ENCODE results near the gene ZBTB40.

ZBTB40 gene

DNA sequence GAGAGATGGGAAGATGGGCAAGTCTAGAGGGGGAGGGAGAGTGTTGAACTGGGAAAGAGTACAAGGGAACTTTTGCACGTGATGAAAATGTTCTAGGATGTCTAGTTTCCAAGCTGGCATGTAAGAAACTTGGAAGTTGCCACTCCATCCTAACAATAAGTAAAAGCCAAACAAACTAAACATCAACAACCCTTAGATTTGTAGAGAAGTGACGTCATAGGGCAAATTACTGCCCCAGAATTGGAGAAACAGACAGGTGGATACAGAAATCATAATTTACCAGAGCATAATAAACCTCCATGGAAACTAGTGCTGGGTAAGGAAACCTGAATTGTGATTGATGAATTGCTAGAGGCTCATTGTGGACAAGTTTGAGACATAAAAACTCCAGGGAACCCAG, 14.7 kb upstream of the ZBTB40 start:
- no peak for DNase-seq

- DNase-seq: no peak
Measured at GRCh38 chr1:22437573-22437972, 14.1 kb upstream of the ZBTB40 start.

GRCh38 chr1:22440582-22440981, 11.1 kb upstream of the ZBTB40 start:
- no peak for DNase-seq

DNA sequence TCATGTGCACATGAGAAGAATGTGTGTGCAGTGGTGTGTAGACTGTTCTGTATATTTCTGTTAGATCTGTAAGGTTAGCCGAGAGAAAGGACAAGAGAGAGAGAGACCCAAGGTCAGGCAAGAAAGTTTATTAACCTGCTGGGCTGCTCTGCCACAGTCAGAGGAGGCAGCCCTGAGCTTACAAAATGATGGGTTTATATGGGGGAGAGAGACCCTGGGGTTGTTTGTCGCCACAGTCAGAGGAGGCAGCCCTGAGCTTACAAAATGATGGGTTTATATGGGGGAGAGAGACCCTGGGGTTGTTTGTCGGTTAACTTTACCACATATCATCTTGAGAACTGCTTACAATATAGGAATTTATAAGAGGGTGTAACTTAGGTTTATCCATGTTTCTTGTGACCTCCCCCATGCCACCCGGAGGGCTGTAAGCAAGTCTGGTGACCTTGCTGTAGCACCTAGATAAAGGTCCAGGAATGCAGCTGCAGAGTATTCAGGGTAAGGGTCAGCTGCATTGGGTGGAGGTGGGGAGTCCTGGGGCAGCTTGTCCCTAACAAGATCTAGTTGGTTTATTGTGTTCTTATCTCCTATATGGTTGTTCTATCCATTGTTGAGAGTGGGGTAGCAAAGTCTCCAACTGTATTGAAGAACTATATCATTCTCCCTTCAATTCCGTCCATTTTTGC, 9.3 kb upstream of the ZBTB40 start:
- no peak for DNase-seq

- no peak for DNase-seq
Measured at GRCh38 chr1:22443332-22443731, 8.3 kb upstream of the ZBTB40 start.

DNA sequence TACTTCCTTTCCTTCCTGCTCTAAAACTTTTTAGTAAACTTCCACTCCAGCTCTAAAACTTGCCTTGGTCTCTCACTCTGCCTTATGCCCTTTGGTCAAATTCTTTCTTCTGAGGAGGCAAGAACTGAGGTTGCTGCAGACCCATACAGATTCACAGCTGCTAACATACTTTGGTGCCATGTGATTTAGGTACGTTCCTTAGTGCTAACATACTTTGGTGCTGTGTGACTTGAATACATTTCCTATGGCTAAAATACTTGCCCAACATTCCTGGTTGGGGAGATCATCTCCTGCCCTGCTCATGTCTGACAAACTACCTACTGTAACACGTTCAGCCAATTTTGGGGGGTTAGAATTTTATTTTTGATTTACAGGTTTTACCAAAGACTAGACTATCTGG, 6.8 kb upstream of the ZBTB40 start:
- DNase-seq: no peak

- no peak for DNase-seq
Measured at GRCh38 chr1:22447621-22448111, 4.0 kb upstream of the ZBTB40 start.

GRCh38 chr1:22449636-22450035, 2.0 kb upstream of the ZBTB40 start:
- no peak for DNase-seq

DNA sequence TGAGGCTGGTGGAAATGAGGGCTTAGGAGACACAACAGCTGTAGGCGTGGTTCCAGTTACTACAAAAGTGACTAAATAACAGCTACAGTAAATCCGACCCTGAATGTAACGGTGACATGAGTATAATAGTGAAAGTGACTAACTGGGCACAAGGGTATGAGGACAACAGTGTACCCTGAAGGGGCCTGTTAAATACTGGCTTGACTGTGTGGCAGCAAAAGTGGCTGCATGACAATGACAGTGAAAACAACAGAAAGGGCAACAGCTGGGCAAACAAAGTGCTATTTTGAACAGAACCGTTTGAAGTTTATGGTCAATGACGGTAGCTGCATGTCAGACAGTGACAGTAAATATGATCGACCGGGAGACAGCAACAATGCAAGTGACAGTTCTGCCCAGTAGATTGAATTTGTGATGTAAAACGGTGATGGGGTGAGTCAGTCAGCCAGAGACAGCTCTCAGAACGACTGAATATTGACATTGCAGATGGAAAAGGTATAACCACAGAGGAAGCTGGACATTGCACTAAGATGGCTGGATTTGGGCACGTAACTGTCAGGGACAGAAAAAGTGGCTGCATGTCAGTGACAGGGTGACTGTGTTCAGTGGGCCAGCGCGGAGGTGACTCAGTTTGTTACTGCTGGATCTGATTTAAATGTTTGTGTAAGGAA, 1.2 kb upstream of the ZBTB40 start:
- no peak for DNase-seq

GRCh38 chr1:22452481-22452957, 868 bp downstream of the ZBTB40 start:
- DNase-seq: no peak

DNA sequence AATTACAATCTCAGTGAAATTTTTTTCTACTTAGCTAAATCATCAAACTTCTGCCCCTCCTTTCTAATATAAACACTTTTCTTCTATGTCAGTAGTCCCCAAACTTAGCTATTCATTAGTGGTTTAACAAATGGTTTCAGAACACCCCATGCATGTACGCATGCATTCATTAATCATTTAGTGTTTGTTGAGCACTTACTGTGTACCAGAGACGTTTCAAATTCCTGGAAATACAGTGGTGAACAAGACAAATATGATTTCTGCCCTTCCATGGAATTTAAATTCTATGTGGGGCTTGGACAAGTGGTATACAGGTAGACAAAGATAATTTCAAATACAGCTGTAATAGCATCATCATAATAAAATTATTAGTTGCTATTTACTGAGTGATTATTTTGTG, 1.5 kb downstream of the ZBTB40 start:
- no peak for DNase-seq

DNA sequence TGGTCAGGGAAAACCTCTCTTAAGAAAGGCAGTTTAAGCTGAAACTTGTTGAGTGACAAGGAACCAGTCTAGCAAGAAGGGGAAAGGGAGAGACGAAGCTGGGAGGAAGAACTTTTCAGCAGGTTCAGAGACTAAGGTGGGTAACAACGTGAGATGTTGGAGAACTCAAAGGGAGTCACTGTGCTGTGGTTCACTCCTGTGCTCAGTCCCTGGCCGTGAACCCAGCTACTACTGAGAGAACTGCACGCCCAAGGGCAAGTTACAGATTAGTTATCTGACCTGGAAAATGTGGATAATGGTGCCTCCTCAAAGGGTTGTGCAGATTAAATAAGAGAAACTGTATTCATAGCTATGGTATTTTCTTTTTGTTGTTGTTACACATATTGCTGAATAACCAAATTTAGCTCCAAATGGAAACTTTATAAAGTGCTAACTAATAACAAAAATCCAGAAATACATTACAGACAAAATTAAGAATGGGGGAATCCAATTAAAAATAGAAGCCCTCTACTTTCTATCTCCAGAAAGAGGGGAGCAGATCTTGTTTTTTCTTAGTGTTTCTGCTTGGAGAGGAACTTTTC, 2.9 kb downstream of the ZBTB40 start:
- DNase-seq: no peak

- DNase-seq: peak; percentile 8
Measured at GRCh38 chr1:22457345-22457744, 5.7 kb downstream of the ZBTB40 start.

DNA sequence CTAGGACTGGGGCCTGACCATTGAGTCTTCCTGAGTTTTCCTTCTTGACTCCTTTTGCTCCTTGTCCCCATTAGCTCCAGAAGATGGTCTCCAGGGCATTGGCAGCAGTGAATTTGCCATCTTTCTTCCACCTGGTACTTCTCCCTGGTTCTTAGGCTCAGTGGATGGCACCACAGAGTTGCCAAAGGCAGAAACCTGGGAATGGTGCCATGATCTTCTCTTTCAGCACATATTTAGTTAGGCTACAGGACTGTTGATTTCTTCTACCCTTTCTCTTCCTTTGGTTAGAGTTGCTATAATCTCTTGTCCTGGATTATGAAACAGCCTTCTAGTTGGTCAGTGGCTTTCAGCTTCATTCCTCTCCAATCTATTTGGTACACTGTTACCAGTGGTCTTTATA, 6.2 kb downstream of the ZBTB40 start:
- DNase-seq: no peak

DNA sequence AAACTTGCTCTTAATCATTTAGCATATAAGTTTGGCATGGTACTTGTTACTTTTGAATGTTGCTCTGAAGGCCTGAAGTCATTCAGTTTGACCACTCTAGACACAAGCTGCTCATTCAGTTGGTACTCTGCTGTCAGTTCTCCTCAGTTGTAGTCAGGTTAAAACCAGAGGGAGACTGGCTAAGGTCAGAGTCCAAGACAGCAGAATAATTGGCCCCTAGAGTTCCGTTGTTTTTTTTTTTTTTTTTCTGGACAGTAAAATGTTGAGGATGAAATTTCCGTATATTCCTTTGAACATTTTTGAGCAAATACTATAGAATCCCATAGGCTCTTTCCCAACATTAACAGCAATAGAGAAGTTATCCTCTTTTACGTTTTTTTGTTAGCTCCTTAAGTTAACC, 9.4 kb downstream of the ZBTB40 start:
- no peak for DNase-seq

- no peak for DNase-seq
Measured at GRCh38 chr1:22461678-22462527, 10.3 kb downstream of the ZBTB40 start.

DNA sequence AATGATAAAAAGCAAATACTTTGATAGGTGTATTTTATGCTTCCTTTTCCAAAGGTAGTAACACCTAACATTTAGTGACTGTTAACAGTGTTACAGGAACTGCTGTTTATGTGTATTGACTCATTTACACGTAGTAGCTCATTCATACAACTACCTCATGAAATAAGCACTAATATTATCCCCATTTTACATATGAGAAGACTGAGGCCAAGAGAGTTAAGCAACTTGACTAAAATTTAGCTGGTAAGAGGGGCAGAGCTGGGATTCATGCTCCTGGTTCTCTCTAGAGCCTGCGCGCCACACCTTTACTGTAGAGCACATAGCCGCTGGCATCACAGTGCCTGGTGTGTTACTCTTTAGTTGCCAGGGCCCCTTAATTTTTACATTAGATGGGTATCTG, 11.3 kb downstream of the ZBTB40 start:
- DNase-seq: no peak

DNA sequence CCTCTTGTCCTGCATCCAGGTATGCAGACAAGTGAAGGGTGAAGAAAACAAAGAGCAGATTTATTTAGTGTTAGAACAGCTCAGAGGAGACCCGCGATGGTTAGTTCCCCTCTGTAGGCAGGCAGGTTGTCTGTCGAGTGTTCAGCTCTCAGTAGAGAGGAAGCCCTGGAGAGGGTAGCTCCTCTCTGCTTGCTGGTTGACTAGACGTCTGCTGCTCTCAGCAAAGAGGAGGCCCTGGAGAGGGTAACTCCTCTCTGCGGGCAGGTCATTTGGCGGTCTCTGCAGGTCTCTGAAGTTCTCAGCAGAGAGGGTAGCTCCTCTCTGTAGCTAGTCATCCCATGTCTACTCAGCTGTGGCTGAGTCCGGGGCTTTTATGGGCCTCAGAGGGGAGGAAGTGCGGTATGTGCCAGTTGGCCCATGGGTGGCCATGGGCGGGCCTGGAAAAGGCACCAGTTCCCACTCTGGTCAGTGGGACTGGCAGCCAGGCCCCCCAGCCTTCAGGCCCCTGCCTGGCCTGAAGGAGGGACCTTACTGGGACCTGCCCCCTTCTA, 13.4 kb downstream of the ZBTB40 start:
- DNase-seq: no peak

DNA sequence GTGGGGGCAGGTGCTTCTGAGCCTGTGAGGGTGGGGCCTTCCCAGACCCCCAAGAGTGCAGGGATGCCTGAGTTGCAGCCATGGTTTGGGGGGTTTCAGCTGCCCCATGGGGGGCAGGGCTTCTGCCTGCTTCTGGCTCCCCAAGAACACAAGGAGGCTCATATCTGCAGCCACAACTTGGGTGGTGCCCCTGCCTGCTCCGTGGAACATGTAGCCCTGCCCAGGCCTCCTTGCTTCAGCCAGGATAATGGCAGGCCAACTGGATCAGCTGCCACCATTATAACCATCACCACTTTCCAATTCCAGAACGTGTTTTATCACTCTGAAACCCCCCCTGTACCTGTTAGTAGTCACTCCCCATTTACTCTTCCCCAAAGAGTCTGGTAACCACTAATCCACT, 14.0 kb downstream of the ZBTB40 start:
- no peak for DNase-seq

DNA sequence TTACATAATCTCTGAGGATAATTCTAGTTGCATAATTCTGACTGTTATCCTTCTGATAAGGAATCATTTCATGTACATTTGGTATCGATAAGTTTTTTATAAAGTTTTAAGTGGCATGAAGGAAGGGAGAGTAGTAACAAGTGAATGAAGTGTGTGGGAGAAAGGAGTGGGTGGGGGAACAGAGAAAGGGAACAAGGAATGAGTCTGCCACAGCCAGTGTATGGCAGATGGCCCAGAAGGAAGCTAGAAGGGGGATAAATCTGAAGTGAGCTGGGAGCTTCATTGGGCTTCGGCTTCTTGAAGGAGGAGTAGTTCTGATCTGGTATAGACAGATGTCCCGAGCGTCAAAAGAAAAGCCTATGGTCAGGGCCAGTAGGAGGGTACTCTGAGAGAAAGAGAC, 18.6 kb downstream of the ZBTB40 start:
- DNase-seq: no peak

GRCh38 chr1:22471078-22471477, 19.4 kb downstream of the ZBTB40 start:
- peak; percentile 44 for DNase-seq

DNA sequence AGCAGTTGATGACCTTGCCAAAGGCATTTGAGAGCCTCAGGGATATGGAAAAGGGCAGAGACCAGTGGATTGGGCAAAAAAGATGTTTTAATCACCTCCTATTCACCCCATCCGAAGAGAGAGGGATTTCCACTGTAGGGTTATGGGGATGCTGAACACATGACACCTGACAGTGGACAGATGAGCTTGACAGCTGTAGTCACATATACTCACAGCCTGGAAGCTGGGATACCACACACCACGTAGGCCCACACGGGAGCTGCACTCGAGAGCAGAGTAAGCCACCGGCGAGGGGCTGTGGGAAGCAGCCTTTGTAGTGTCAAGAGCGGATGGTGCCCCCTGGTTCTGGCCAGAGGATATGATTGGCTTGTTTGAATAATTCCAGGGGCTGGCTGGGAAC, 20.0 kb downstream of the ZBTB40 start:
- no peak for DNase-seq

GRCh38 chr1:22472596-22472995, 20.9 kb downstream of the ZBTB40 start:
- DNase-seq: no peak
